ENCODE results near the gene MPHOSPH9. TPM values are rescaled to one million over a fixed set of nuclear protein-coding genes. Genes with fewer than 3 reads are reported as not detected.
A peak's percentile ranks its signal among the peaks of the same experiment; 100 is the strongest.
"Not testable (repeated sequence)": the region's sequence is repeated elsewhere in the genome, so short reads cannot be mapped to it uniquely, and the experiment has no call there.

The MPHOSPH9 gene
- total RNA-seq, 1 experiment from 2014 or later: 52.7 TPM

GRCh38 chr12:123254853-123255446 is 22.0 kb upstream of the MPHOSPH9 start:
- no peak for DNase-seq (ENCODE audit: low read depth)

GRCh38 chr12:123253641-123254459 is 20.9 kb upstream of the MPHOSPH9 start:
- no peak for DNase-seq (ENCODE audit: low read depth)

- not testable (repeated sequence) for DNase-seq (ENCODE audit: low read depth)
These were observed 19.4 kb upstream of the MPHOSPH9 start for GRCh38 chr12:123252365-123252764.

- DNase-seq (ENCODE audit: low read depth): no peak
These were observed 18.6 kb upstream of the MPHOSPH9 start for GRCh38 chr12:123251403-123252076.

- peak; percentile 82 for DNase-seq (ENCODE audit: low read depth)
These were observed 17.8 kb upstream of the MPHOSPH9 start for GRCh38 chr12:123250471-123251383.

- DNase-seq (ENCODE audit: low read depth): not testable (repeated sequence)
These were observed 16.2 kb upstream of the MPHOSPH9 start for GRCh38 chr12:123248996-123249741.

- not testable (repeated sequence) for DNase-seq (ENCODE audit: low read depth)
These were observed 15.2 kb upstream of the MPHOSPH9 start for GRCh38 chr12:123248129-123248528.

GRCh38 chr12:123245678-123246077 is 12.7 kb upstream of the MPHOSPH9 start:
- no peak for DNase-seq (ENCODE audit: low read depth)

- DNase-seq (ENCODE audit: low read depth): peak; percentile 55
These were observed 10.8 kb upstream of the MPHOSPH9 start for GRCh38 chr12:123243671-123244262.

- DNase-seq (ENCODE audit: low read depth): no peak
These were observed 9.4 kb upstream of the MPHOSPH9 start for GRCh38 chr12:123242116-123242904.

GRCh38 chr12:123238961-123239360 is 6.0 kb upstream of the MPHOSPH9 start:
- no peak for DNase-seq (ENCODE audit: low read depth)

- DNase-seq (ENCODE audit: low read depth): no peak
These were observed 5.4 kb upstream of the MPHOSPH9 start for GRCh38 chr12:123238330-123238682.

- peak; percentile 47 for DNase-seq (ENCODE audit: low read depth)
These were observed 4.8 kb upstream of the MPHOSPH9 start for GRCh38 chr12:123237646-123238329.

GRCh38 chr12:123233505-123234308 is 766 bp upstream of the MPHOSPH9 start:
- peak; percentile 30 for DNase-seq (ENCODE audit: low read depth)

GRCh38 chr12:123232472-123232806 is 502 bp downstream of the MPHOSPH9 start:
- no peak for DNase-seq (ENCODE audit: low read depth)

GRCh38 chr12:123231931-123232330 is 1.0 kb downstream of the MPHOSPH9 start:
- peak; percentile 23 for DNase-seq (ENCODE audit: low read depth)

GRCh38 chr12:123229051-123229450 is 3.9 kb downstream of the MPHOSPH9 start:
- DNase-seq (ENCODE audit: low read depth): no peak

- DNase-seq (ENCODE audit: low read depth): no peak
These were observed 5.2 kb downstream of the MPHOSPH9 start for GRCh38 chr12:123227581-123228258.
